Retinal pigment epithelial cell (primary cell): ENCODE measurements around the gene LRRC28.
A peak's percentile ranks its signal among the peaks of the same experiment; 100 is the strongest.

ENCODE experiments used
- DNase-seq: peaks from one replicate; pipeline ENCODE4 v3.0.0-alpha.2; 2010; ENCODE audit warnings: low read depth
- H3K4me3 ChIP-seq: 2 replicates; pipeline ENCODE4 v1.5.1; 2011; ENCODE audit warnings: mild to moderate bottlenecking, low read length, control low read depth, moderate library complexity
- CTCF ChIP-seq: conservative IDR thresholded peaks from 2 replicates; pipeline ENCODE4 v1.5.1; 2011; ENCODE audit warnings: low read depth, low read length, control low read depth, inconsistent platforms

Gene LRRC28

GRCh38 chr15:99341786-99342185 is 90.5 kb downstream of the LRRC28 start:
- DNase-seq, result no peak
- H3K4me3 ChIP-seq, result no peak overlapping the region
- TF ChIP-seq CTCF, result no peak

- no peak for TF ChIP-seq CTCF
- DNase-seq, result no peak
- no peak overlapping the region for H3K4me3 ChIP-seq
Measured at GRCh38 chr15:99343208-99343607, 91.9 kb downstream of the LRRC28 start.

- no peak for DNase-seq
- no peak overlapping the region for H3K4me3 ChIP-seq
- TF ChIP-seq CTCF, result peak; percentile 42
Measured at GRCh38 chr15:99343881-99344551, 92.7 kb downstream of the LRRC28 start.

GRCh38 chr15:99344639-99345038 is 93.4 kb downstream of the LRRC28 start:
- no peak for TF ChIP-seq CTCF
- no peak for DNase-seq
- no peak overlapping the region for H3K4me3 ChIP-seq

GRCh38 chr15:99345242-99345641 is 94.0 kb downstream of the LRRC28 start:
- H3K4me3 ChIP-seq, result no peak overlapping the region
- TF ChIP-seq CTCF, result no peak
- no peak for DNase-seq

- no peak for DNase-seq
- no peak for TF ChIP-seq CTCF
- no peak overlapping the region for H3K4me3 ChIP-seq
Measured at GRCh38 chr15:99345832-99346462, 94.7 kb downstream of the LRRC28 start.

- TF ChIP-seq CTCF, result no peak
- DNase-seq, result no peak
- no peak overlapping the region for H3K4me3 ChIP-seq
Measured at GRCh38 chr15:99347574-99347973, 96.3 kb downstream of the LRRC28 start.
